HepG2 (cell line): ENCODE data around the gene GJD3. TPM values are rescaled to one million over a fixed set of nuclear protein-coding genes. Genes with fewer than 3 reads are reported as not detected.

Experiments used
- ATAC-seq: fragments of 200-7000 bp; cut with Tn5 transposase; 3 replicates; pipeline ENCODE4 v1.9.1; 2020; ENCODE audit warnings: mild to moderate bottlenecking, moderate library complexity
- BruUV-seq: library from RNA; stranded (reverse); fragments of 400-500 nt; replicated peaks from 2 replicates; lab custom pipeline; 2021; lab: Mats Ljungman, UMichigan
- CTCF ChIA-PET: fragments of 300-600 bp; formaldehyde crosslinking; extraction: SDS; loops from one replicate; lab custom pipeline; 2021; ENCODE audit warnings: low total read pairs, inconsistent platforms, low intra/inter-chr PET ratio; lab: Yijun Ruan, JAX
- POLR2A ChIA-PET: fragments of 350-600 bp; sonication (Branson Sonifier 250); formaldehyde crosslinking; loops from one replicate; lab custom pipeline; 2020; ENCODE audit warnings: antibody characterized with exemption, inconsistent platforms; lab: Yijun Ruan, JAX
- DNase-seq: peaks from one replicate; pipeline ENCODE4 v3.0.0-alpha.2; 2015; ENCODE audit warnings: low spot score
- FAIRE-seq: peaks from 3 replicates; lab custom pipeline; 2011; peaks lifted over from hg19 to GRCh38; lab: Jason Lieb, UNC
- H2AFZ ChIP-seq: one replicate; pipeline ENCODE4 v1.6.1; 2011; ENCODE audit warnings: low read length, inconsistent platforms
- H3K27ac ChIP-seq: fragments of 300-600 bp; 3 replicates; pipeline ENCODE4 v1.8.0; 2011; ENCODE audit warnings: mixed run types, mild to moderate bottlenecking, mixed read lengths, low read length, inconsistent platforms; ENCODE audit not compliant: insufficient read depth; ENCODE audit errors: extremely low read length
- H3K27me3 ChIP-seq, 2 experiments: fragments of 200-600 bp in 1 of 2; 2 replicates in 1 of 2; 3 replicates in 1 of 2; pipeline versions ENCODE4 v1.6.0 to v1.8.0; 2011; ENCODE audit warnings: low read length in 2 of 2, mild to moderate bottlenecking in 2 of 2, moderate library complexity in 2 of 2, inconsistent platforms in 1 of 2; ENCODE audit not compliant: insufficient read depth in 2 of 2, control insufficient read depth in 1 of 2
- H3K36me3 ChIP-seq, 2 experiments: fragments of 200-600 bp in 1 of 2; replicated peaks in 1 of 2; 2 replicates in 1 of 2; 3 replicates in 1 of 2; pipeline versions ENCODE4 v1.5.1 to v1.8.0; 2011; ENCODE audit warnings: low read length in 2 of 2, inconsistent platforms in 1 of 2; ENCODE audit not compliant: insufficient read depth in 2 of 2, control insufficient read depth in 1 of 2
- H3K4me1 ChIP-seq: 2 replicates; pipeline ENCODE4 v1.5.1; 2012; ENCODE audit warnings: low read length, inconsistent platforms; ENCODE audit not compliant: insufficient read depth
- H3K4me2 ChIP-seq: 2 replicates; pipeline ENCODE4 v1.6.0; 2011; ENCODE audit warnings: low read depth, low read length, inconsistent platforms
- H3K4me3 ChIP-seq, 3 experiments: fragments of 200-600 bp in 1 of 3; sonication (generic), shearing (Covaris generic) in 1 of 3; replicated peaks in 1 of 3; 2 replicates each; pipeline ENCODE4 v1.5.1; 2011 to 2016; ENCODE audit warnings: low read length in 3 of 3, inconsistent platforms in 2 of 3, low read depth in 2 of 3, mild to moderate bottlenecking in 2 of 3, control low read depth in 1 of 3, mixed read lengths in 1 of 3; ENCODE audit not compliant: insufficient read depth in 1 of 3
- H3K79me2 ChIP-seq: one replicate; pipeline ENCODE4 v1.6.1; 2011; ENCODE audit warnings: low read length, inconsistent platforms; ENCODE audit not compliant: insufficient read depth
- H3K9ac ChIP-seq: 2 replicates; pipeline ENCODE4 v1.6.0; 2011; ENCODE audit warnings: mild to moderate bottlenecking, low read depth, low read length, inconsistent platforms; ENCODE audit not compliant: insufficient read depth
- H3K9me3 ChIP-seq: 2 replicates; pipeline ENCODE4 v1.5.1; 2012; ENCODE audit warnings: mild to moderate bottlenecking, low read length
- H4K20me1 ChIP-seq: 2 replicates; pipeline ENCODE4 v1.6.0; 2011; ENCODE audit warnings: inconsistent platforms, mild to moderate bottlenecking, low read length, moderate library complexity; ENCODE audit not compliant: insufficient read depth
- AGO2 ChIP-seq: fragments of 200-400 bp; formaldehyde crosslinking; optimal IDR thresholded peaks from 2 replicates; pipeline ENCODE3; 2017; ENCODE audit warnings: mild to moderate bottlenecking, low read depth, low read length, moderate library complexity
- CENPBD1 ChIP-seq: sonication (generic); formaldehyde crosslinking; IDR thresholded peaks from 2 replicates; pipeline ENCODE4 v1.8.0; 2022; ENCODE audit warnings: missing genetic modification reagents, low read depth, mild to moderate bottlenecking, borderline replicate concordance
- GZF1 ChIP-seq: sonication (generic); formaldehyde crosslinking; IDR thresholded peaks from 2 replicates; pipeline ENCODE4 v1.5.1; 2020; ENCODE audit warnings: mild to moderate bottlenecking, missing genetic modification reagents
- MAFK ChIP-seq, 2 experiments: IDR thresholded peaks in 1 of 2; conservative IDR thresholded peaks in 1 of 2; 2 replicates each; pipeline ENCODE4 v1.6.1; 2011; ENCODE audit warnings: improper control_type of control experiment in 2 of 2, low read length in 2 of 2
- SALL1 ChIP-seq: sonication (generic); formaldehyde crosslinking; IDR thresholded peaks from 2 replicates; pipeline ENCODE4 v1.8.0; 2022; ENCODE audit warnings: mild to moderate bottlenecking, missing genetic modification reagents
- TOPORS ChIP-seq: sonication (generic); formaldehyde crosslinking; IDR thresholded peaks from 2 replicates; pipeline ENCODE4 v1.8.0; 2023; ENCODE audit warnings: mild to moderate bottlenecking, missing genetic modification reagents
- ZNF20 ChIP-seq: sonication (generic); formaldehyde crosslinking; IDR thresholded peaks from 2 replicates; pipeline ENCODE4 v1.4.0; 2020; ENCODE audit warnings: mild to moderate bottlenecking, moderate library complexity, missing genetic modification reagents
- ZNF256 ChIP-seq: sonication (generic); formaldehyde crosslinking; conservative IDR thresholded peaks from 2 replicates; pipeline ENCODE4 v1.4.0; 2020; ENCODE audit warnings: missing genetic modification reagents
- ZNF768 ChIP-seq: sonication (generic); formaldehyde crosslinking; IDR thresholded peaks from 2 replicates; pipeline ENCODE4 v1.4.0; 2020; ENCODE audit warnings: missing genetic modification reagents
- ZSCAN20 ChIP-seq: sonication (generic); formaldehyde crosslinking; IDR thresholded peaks from 2 replicates; pipeline ENCODE4 v1.4.0; 2020; ENCODE audit warnings: missing genetic modification reagents, mild to moderate bottlenecking, borderline replicate concordance
- WGBS: methylation state at CpG from one replicate; pipeline ENCODE4 v1.1.6; 2017; ENCODE audit warnings: low lambda C conversion rate; 5-methylcytosine and 5-hydroxymethylcytosine counted together
- in situ Hi-C: cut with HindIII; loops from 2 replicates; pipeline ENCODE4 v1.10.0; 2017; ENCODE audit warnings: low pct_unique_long_range_greater_than_20kb; ENCODE audit not compliant: extremely low pct_ligation_motif_present
- intact Hi-C: fragments of 100-400 bp; cut with micrococcal nuclease; formaldehyde crosslinking; loops from one replicate; pipeline ENCODE4 v1.10.0; 2022; ENCODE audit not compliant: unreplicated experiment
- polyA plus RNA-seq, 8 experiments: library from polyadenylated mRNA; depleted of rRNA in 3 of 8; stranded (reverse) in 7 of 8; unstranded in 1 of 8; fragments of >200 nt; fragmentation: Illumina TruSeq in 4 of 8; extraction: Trizol in 4 of 8; gene quantifications; 2 replicates each; pipeline versions ENCODE4 v1.2.1 to v1.2.3, GENCODE V29; 2011 to 2016; ENCODE audit warnings: low read depth in 4 of 8, missing spikeins in 1 of 8, mixed read lengths in 1 of 8; ENCODE audit not compliant: insufficient read depth in 1 of 8
- total RNA-seq, 5 experiments: library from RNA; depleted of rRNA; stranded (reverse); fragments of >200 nt; fragmentation: Illumina TruSeq; extraction: Trizol; gene quantifications; 2 replicates each; pipeline ENCODE4 v1.2.3, GENCODE V29; 2016; ENCODE audit warnings: low read depth in 1 of 5

GJD3 gene
- total and polyA plus RNA-seq, 2 of the 13 experiments (the other 11 are each of a cell fraction or from before 2014, with no cell fraction given) = not detected

GRCh38 chr17:40355804-40356758 lies 8.5 kb downstream of the GJD3 start (continued):
- TF ChIP-seq ZNF768 (CRISPR knock-in tag) (peak; percentile 26; the same call in 1 of the 2 replicates), SALL1 (no peak), GZF1 (CRISPR knock-in tag) (0 out of 2 replicates have a peak, but pooled peaks have one; percentile 12), MAFK (conservative IDR thresholded peaks at IDR 0.05 in 1 of 2, IDR thresholded peaks at IDR 0.05 in 1 of 2; ENCODE audit: low read length in 2 of 2) (0 out of 4 replicates have a peak, but pooled peaks of 1 of the 2 experiments have one; percentile 3), ZNF256 (no peak), TOPORS (CRISPR knock-in tag) (no peak), AGO2 (peak; percentile 48), CENPBD1 (CRISPR knock-in tag) (no peak)

- in situ Hi-C loops (loop anchor here (10.0 kb wide), 1 partner anchor 150 kb away; no protein-coding TSS in a partner anchor), intact Hi-C loops (loop anchor here (1.0 to 5.0 kb wide), 2 partner anchors 52 to 153 kb away; no protein-coding TSS in a partner anchor)
- Histone ChIP-seq H4K20me1 (no peaks in the 10 kb centered on the region), H3K36me3 (peaks cover 13 to 14% of the 10 kb centered on the region in 2 experiments), H2AFZ (no peak overlapping the region), H3K79me2 (no peaks in the 10 kb centered on the region), H3K27ac (no peak overlapping the region), H3K4me3 (no peak overlapping the region), H3K9me3 (no peaks in the 10 kb centered on the region), H3K4me2 (no peak overlapping the region), H3K27me3 (no peaks in the 10 kb centered on the region; a peak in 1 of 5 replicates), H3K4me1 (peaks cover 55% of the 10 kb centered on the region), H3K9ac (no peak overlapping the region)
- ChIA-PET POLR2A (interaction anchor here (0.6 to 4.2 kb wide), 9 partner anchors 10 to 136 kb away, joined by 3 to 34 read pairs (median 3); partner anchors contain the start of gene WIPF2), CTCF (interaction anchor here (0.9 to 5.1 kb wide), 3 partner anchors 15 to 65 kb away, joined by 3 to 157 read pairs (median 5); no protein-coding TSS in a partner anchor)
- DNase-seq = peak; percentile 58
- FAIRE-seq = peak; percentile 37
- 79% methylated on average over 12 of the region's 29 CpGs for WGBS
- peak; percentile 74 for ATAC-seq
- BruUV-seq = no TSS peak
- TF ChIP-seq ZNF20 (CRISPR knock-in tag) = no peak
- TF ChIP-seq ZSCAN20 (CRISPR knock-in tag) = no peak
Measured at GRCh38 chr17:40355123-40355803, 9.3 kb downstream of the GJD3 start.
